H9 (cell line): ENCODE data around the gene HOXD12. TPM values are rescaled to one million over a fixed set of nuclear protein-coding genes. Genes with fewer than 3 reads are reported as not detected.

Experiments used
- DNase-seq: peaks from one replicate; pipeline ENCODE4 v3.0.0-alpha.2; 2017
- H2AFZ ChIP-seq: one replicate; pipeline ENCODE4 v1.6.1; 2013; ENCODE audit warnings: mild to moderate bottlenecking, low read length, control low read depth, moderate library complexity
- H2AK5ac ChIP-seq: 2 replicates; pipeline ENCODE4 v1.6.1; 2013; ENCODE audit warnings: low read length, control low read depth, mixed read lengths; ENCODE audit not compliant: insufficient read length
- H2BK120ac ChIP-seq: one replicate; pipeline ENCODE4 v1.6.1; 2013; ENCODE audit warnings: low read depth, mild to moderate bottlenecking, low read length, control low read depth, inconsistent platforms; ENCODE audit not compliant: poor library complexity, severe bottlenecking
- H2BK12ac ChIP-seq: 2 replicates; pipeline ENCODE4 v1.6.1; 2013; ENCODE audit warnings: low read length, control low read depth, mixed read lengths, low read depth; ENCODE audit not compliant: insufficient read length
- H2BK15ac ChIP-seq: 2 replicates; pipeline ENCODE4 v1.6.1; 2013; ENCODE audit warnings: low read depth, low read length, control low read depth
- H2BK20ac ChIP-seq: one replicate; pipeline ENCODE4 v1.6.1; 2013; ENCODE audit warnings: low read depth, mild to moderate bottlenecking, low read length, control low read depth, inconsistent platforms; ENCODE audit not compliant: poor library complexity, severe bottlenecking
- H2BK5ac ChIP-seq: 2 replicates; pipeline ENCODE4 v1.6.1; 2013; ENCODE audit warnings: low read length, control low read depth, mixed read lengths; ENCODE audit not compliant: insufficient read length
- H3K14ac ChIP-seq: 2 replicates; pipeline ENCODE4 v1.6.1; 2013; ENCODE audit warnings: low read length, control low read depth; ENCODE audit not compliant: insufficient read depth
- H3K18ac ChIP-seq: 2 replicates; pipeline ENCODE4 v1.6.1; 2013; ENCODE audit warnings: low read depth, mild to moderate bottlenecking, mixed read lengths, low read length, control low read depth; ENCODE audit not compliant: insufficient read length
- H3K23ac ChIP-seq: 2 replicates; pipeline ENCODE4 v1.6.1; 2013; ENCODE audit warnings: low read length, control low read depth, mixed read lengths, low read depth; ENCODE audit not compliant: insufficient read length
- H3K23me2 ChIP-seq: 2 replicates; pipeline ENCODE4 v1.6.1; 2013; ENCODE audit warnings: low read depth, mild to moderate bottlenecking, mixed read lengths, low read length, control low read depth; ENCODE audit not compliant: insufficient read length, poor library complexity, severe bottlenecking
- H3K27ac ChIP-seq: 2 replicates; pipeline ENCODE4 v1.5.1; 2013; ENCODE audit warnings: low read length, control low read depth, mixed read lengths, low read depth; ENCODE audit not compliant: insufficient read length
- H3K27me3 ChIP-seq: 2 replicates; pipeline ENCODE4 v1.6.1; 2013; ENCODE audit warnings: low read length, control low read depth, inconsistent platforms; ENCODE audit not compliant: insufficient read depth
- H3K4ac ChIP-seq: 2 replicates; pipeline ENCODE4 v1.6.1; 2013; ENCODE audit warnings: low read depth, mild to moderate bottlenecking, control low read depth, inconsistent platforms, low read length, moderate library complexity
- H3K4me1 ChIP-seq: 2 replicates; pipeline ENCODE4 v1.6.1; 2013; ENCODE audit warnings: low read length, control low read depth, inconsistent platforms; ENCODE audit not compliant: insufficient read depth
- H3K4me2 ChIP-seq: 2 replicates; pipeline ENCODE4 v1.6.1; 2013; ENCODE audit warnings: low read length, control low read depth, mixed read lengths; ENCODE audit not compliant: insufficient read length, insufficient read depth
- H3K56ac ChIP-seq: 2 replicates; pipeline ENCODE4 v1.6.1; 2013; ENCODE audit warnings: low read depth, mild to moderate bottlenecking, mixed read lengths, low read length, control low read depth; ENCODE audit not compliant: insufficient read length
- H3K79me1 ChIP-seq: 2 replicates; pipeline ENCODE4 v1.6.1; 2013; ENCODE audit warnings: low read depth, mild to moderate bottlenecking, moderate library complexity, low read length, control low read depth, inconsistent platforms; ENCODE audit not compliant: insufficient read depth, poor library complexity, severe bottlenecking
- H3K79me2 ChIP-seq: 2 replicates; pipeline ENCODE4 v1.6.1; 2013; ENCODE audit warnings: low read length, control low read depth, inconsistent platforms; ENCODE audit not compliant: insufficient read depth
- H3K9ac ChIP-seq: 2 replicates; pipeline ENCODE4 v1.6.1; 2013; ENCODE audit warnings: low read length, control low read depth, mixed read lengths; ENCODE audit not compliant: insufficient read length; ENCODE audit errors: extremely low read depth
- H3K9me3 ChIP-seq: one replicate; pipeline ENCODE4 v1.6.1; 2013; ENCODE audit warnings: low read depth, low read length, inconsistent platforms; ENCODE audit not compliant: control insufficient read depth
- H3T11ph ChIP-seq: one replicate; pipeline ENCODE4 v1.6.1; 2013; ENCODE audit warnings: mild to moderate bottlenecking, low read length, control low read depth, inconsistent platforms
- H4K20me1 ChIP-seq: one replicate; pipeline ENCODE4 v1.6.1; 2013; ENCODE audit not compliant: control insufficient read depth, insufficient read length, insufficient read depth
- H4K5ac ChIP-seq: 2 replicates; pipeline ENCODE4 v1.6.1; 2013; ENCODE audit warnings: low read depth, mild to moderate bottlenecking, mixed read lengths, low read length, control low read depth; ENCODE audit not compliant: insufficient read length
- H4K8ac ChIP-seq: replicated peaks from 2 replicates; pipeline ENCODE4 v1.6.1; 2013; ENCODE audit warnings: low read length, control low read depth, mixed read lengths, low read depth; ENCODE audit not compliant: insufficient read length
- H4K91ac ChIP-seq: 2 replicates; pipeline ENCODE4 v1.6.1; 2013; ENCODE audit warnings: low read depth, mild to moderate bottlenecking, moderate library complexity, mixed read lengths, low read length, control low read depth; ENCODE audit not compliant: insufficient read length
- H3K27ac Mint-ChIP-seq, 3 experiments: 2 replicates in 2 of 3; 3 replicates in 1 of 3; pipeline ENCODE4 v1.8.0; 2020 to 2021; ENCODE audit warnings: mixed read lengths in 3 of 3, mild to moderate bottlenecking in 1 of 3, moderate library complexity in 1 of 3
- H3K27me3 Mint-ChIP-seq: 2 replicates; pipeline ENCODE4 v1.8.0; 2021; ENCODE audit warnings: low read depth, mild to moderate bottlenecking, moderate library complexity, mixed read lengths
- H3K36me3 Mint-ChIP-seq, 3 experiments: 2 replicates in 2 of 3; 3 replicates in 1 of 3; pipeline ENCODE4 v1.8.0; 2020 to 2021; ENCODE audit warnings: low read depth in 3 of 3, mixed read lengths in 3 of 3; ENCODE audit not compliant: insufficient read depth in 1 of 3
- H3K4me1 Mint-ChIP-seq, 2 experiments: 2 replicates each; pipeline ENCODE4 v1.8.0; 2020; ENCODE audit warnings: mixed read lengths in 2 of 2
- H3K4me3 Mint-ChIP-seq, 2 experiments: 2 replicates in 1 of 2; 3 replicates in 1 of 2; pipeline ENCODE4 v1.8.0; 2020 to 2021; ENCODE audit warnings: mild to moderate bottlenecking in 2 of 2, mixed read lengths in 2 of 2, moderate library complexity in 1 of 2
- H3K9me3 Mint-ChIP-seq, 2 experiments: 2 replicates in 1 of 2; 3 replicates in 1 of 2; pipeline ENCODE4 v1.8.0; 2020; ENCODE audit warnings: mild to moderate bottlenecking in 2 of 2, mixed read lengths in 2 of 2, moderate library complexity in 1 of 2
- WGBS: extraction: QIAGEN DNeasy Blood & Tissue Kit; methylation state at CpG from one replicate; pipeline ENCODE4 v1.1.7; 2013; ENCODE audit warnings: missing lambda C conversion rate, low lambda C conversion rate, mixed read lengths; ENCODE audit not compliant: insufficient read length; ENCODE audit errors: extremely low coverage; 5-methylcytosine and 5-hydroxymethylcytosine counted together
- total RNA-seq: library from RNA; stranded (reverse); gene quantifications from 2 replicates; pipeline ENCODE4 v1.2.1, GENCODE V29; 2021
- TF ChIP-seq, protein P1 (sequence below): fragments of 200-600 bp; sonication (generic); conservative IDR thresholded peaks from 3 replicates; pipeline ENCODE4 v1.8.0; 2021; ENCODE audit warnings: antibody characterized with exemption, mild to moderate bottlenecking

HOXD12 gene
- total RNA-seq, 1 experiment from 2014 or later, result not detected

DNA sequence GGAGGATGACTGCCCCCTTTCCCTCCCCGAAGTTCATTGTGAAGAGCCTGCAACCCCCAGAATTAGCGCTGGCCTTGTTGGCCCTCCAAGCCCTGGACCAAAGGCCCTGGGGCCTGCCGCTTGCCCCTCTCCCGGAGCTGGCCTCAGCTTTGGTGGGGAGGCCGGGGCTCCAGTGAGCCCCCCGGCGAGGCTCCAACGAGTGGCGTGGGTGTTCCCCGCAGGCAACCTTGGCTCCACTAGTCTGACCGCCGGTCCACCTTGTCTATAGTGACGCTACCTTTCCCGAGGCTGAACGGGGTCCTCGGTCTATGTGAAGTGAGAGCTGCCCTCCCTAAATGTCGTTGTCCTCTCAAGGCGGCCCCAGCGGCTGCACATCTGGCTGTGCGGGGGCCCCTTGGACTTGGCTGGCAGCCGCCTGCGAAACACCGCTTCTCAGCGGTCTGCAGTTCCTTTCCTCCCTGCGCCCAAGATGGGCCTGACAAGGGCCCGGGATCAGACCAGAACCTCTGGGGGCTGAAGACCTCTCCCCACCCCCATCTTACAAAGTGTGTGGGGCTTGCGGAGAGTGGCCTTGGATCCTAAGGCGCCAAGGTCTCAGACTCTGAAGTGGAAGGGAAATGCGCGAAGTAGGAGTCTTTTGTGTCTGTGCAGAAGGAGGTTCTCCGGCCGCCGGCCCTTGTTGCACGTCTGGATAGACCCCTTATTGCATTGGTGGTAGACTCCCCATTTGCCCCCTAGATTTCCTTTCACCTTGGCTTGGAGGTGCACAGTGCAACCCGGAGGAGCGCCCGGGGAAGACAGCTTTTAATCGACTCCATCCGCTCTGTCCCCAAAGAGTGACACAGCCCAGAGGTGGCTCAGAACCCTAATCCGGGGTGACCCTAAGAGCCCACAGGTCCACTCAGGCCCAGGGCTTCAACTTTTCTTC is 13.0 kb downstream of the HOXD12 start:
- Histone ChIP-seq H3K79me2 (no peaks in the 10 kb centered on the region), H3K9me3 (no peaks in the 10 kb centered on the region), H2AK5ac (no peak overlapping the region), H4K5ac (no peak overlapping the region), H2BK15ac (no peak overlapping the region), H2BK12ac (no peak overlapping the region), H3K4me1 (no peaks in the 10 kb centered on the region), H4K8ac (no peak overlapping the region), H3K23me2 (no peaks in the 10 kb centered on the region), H4K20me1 (no peaks in the 10 kb centered on the region), H3K27me3 (peaks cover 98% of the 10 kb centered on the region), H3K23ac (no peak overlapping the region), H3T11ph (no peak overlapping the region), H2BK5ac (no peak overlapping the region), H2BK120ac (no peak overlapping the region), H2BK20ac (no peak overlapping the region), H3K79me1 (no peaks in the 10 kb centered on the region), H4K91ac (no peak overlapping the region), H3K9ac (no peak overlapping the region), H3K56ac (no peak overlapping the region), H3K27ac (no peak overlapping the region), H3K4me2 (no peak overlapping the region), H3K4ac (no peak overlapping the region), H3K18ac (no peak overlapping the region), H2AFZ (no peak overlapping the region), H3K14ac (no peak overlapping the region)
- TF ChIP-seq, protein P1, sequence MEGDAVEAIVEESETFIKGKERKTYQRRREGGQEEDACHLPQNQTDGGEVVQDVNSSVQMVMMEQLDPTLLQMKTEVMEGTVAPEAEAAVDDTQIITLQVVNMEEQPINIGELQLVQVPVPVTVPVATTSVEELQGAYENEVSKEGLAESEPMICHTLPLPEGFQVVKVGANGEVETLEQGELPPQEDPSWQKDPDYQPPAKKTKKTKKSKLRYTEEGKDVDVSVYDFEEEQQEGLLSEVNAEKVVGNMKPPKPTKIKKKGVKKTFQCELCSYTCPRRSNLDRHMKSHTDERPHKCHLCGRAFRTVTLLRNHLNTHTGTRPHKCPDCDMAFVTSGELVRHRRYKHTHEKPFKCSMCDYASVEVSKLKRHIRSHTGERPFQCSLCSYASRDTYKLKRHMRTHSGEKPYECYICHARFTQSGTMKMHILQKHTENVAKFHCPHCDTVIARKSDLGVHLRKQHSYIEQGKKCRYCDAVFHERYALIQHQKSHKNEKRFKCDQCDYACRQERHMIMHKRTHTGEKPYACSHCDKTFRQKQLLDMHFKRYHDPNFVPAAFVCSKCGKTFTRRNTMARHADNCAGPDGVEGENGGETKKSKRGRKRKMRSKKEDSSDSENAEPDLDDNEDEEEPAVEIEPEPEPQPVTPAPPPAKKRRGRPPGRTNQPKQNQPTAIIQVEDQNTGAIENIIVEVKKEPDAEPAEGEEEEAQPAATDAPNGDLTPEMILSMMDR, result no peak
- no CpG with 5 or more reads among the region's 40 CpGs for WGBS
- no peak overlapping the region; a peak in 1 of 5 replicates for H3K4me3 Mint-ChIP-seq
- peaks cover 0 to 3% (median 0%) of the 10 kb centered on the region in 3 experiments; a peak in 2 of 7 replicates for H3K36me3 Mint-ChIP-seq
- H3K27ac Mint-ChIP-seq, result peak overlapping the region in 1 of 3 experiments; percentile 80; a peak in 1 of 7 replicates
- H3K4me1 Mint-ChIP-seq, result peaks cover 0 to 20% of the 10 kb centered on the region in 2 experiments; a peak in 2 of 4 replicates
- H3K27me3 Mint-ChIP-seq, result peaks cover 98% of the 10 kb centered on the region
- peak; percentile 33 for DNase-seq
- peaks cover 9 to 19% of the 10 kb centered on the region in 2 experiments for H3K9me3 Mint-ChIP-seq
